NB4 (cell line): Measurements from ENCODE around the gene THPO.

ENCODE experiments used
- DNase-seq: peaks from one replicate; pipeline ENCODE4 v3.0.0; 2010; ENCODE audit warnings: low read depth
- H3K4me3 ChIP-seq: one replicate; pipeline ENCODE4 v1.5.1; 2011; ENCODE audit warnings: mild to moderate bottlenecking, low read depth, low read length, moderate library complexity
- CTCF ChIP-seq: IDR thresholded peaks from one replicate; pipeline ENCODE4 v1.5.1; 2012; ENCODE audit warnings: low read depth, low read length
- MYC ChIP-seq: IDR thresholded peaks from 2 replicates; pipeline ENCODE4 v1.6.1; 2011; ENCODE audit warnings: low read depth, low read length
- POLR2A ChIP-seq: IDR thresholded peaks from 2 replicates; pipeline ENCODE4 v1.6.1; 2011; ENCODE audit warnings: mild to moderate bottlenecking; ENCODE audit not compliant: insufficient read length; ENCODE audit errors: extremely low read depth
- TF ChIP-seq, protein P1 (sequence below): IDR thresholded peaks from 2 replicates; pipeline ENCODE4 v1.6.1; 2011; ENCODE audit warnings: low read depth, low read length

THPO gene

GRCh38 chr3:184337981-184338380 lies 40.0 kb downstream of the THPO start:
- TF ChIP-seq POLR2A (no peak), CTCF (no peak), MYC (no peak)
- TF ChIP-seq, protein P1, sequence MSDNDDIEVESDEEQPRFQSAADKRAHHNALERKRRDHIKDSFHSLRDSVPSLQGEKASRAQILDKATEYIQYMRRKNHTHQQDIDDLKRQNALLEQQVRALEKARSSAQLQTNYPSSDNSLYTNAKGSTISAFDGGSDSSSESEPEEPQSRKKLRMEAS = no peak
- no peak overlapping the region for H3K4me3 ChIP-seq
- DNase-seq = no peak

DNA sequence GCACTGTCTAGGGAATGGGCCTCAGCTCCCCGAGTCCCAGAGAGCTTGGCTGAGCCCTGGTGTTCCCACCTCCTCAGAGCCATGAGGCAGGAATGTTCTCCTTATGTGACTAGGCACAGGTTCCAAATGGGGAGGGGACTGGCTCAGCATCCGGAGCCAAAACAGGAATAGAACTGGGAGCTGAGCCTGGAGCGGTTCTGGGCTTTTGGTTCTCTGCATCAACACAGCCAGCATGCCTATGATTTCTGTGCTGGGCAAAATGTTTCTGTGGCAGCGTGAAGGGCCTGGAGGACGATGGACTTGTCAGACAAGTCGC lies 40.6 kb downstream of the THPO start, which contains the start of gene FAM131A:
Gene FAM131A (plus strand): TSS at position 202 of the 316 bp plus-strand sequence. CDS start 31 bp downstream, at position 233.
- no peak for DNase-seq
- no peak within 1 kb of the TSS for H3K4me3 ChIP-seq
- TF ChIP-seq, protein P1 = no peak
- no peak for TF ChIP-seq MYC
- TF ChIP-seq POLR2A = no peak
- no peak for TF ChIP-seq CTCF

DNA sequence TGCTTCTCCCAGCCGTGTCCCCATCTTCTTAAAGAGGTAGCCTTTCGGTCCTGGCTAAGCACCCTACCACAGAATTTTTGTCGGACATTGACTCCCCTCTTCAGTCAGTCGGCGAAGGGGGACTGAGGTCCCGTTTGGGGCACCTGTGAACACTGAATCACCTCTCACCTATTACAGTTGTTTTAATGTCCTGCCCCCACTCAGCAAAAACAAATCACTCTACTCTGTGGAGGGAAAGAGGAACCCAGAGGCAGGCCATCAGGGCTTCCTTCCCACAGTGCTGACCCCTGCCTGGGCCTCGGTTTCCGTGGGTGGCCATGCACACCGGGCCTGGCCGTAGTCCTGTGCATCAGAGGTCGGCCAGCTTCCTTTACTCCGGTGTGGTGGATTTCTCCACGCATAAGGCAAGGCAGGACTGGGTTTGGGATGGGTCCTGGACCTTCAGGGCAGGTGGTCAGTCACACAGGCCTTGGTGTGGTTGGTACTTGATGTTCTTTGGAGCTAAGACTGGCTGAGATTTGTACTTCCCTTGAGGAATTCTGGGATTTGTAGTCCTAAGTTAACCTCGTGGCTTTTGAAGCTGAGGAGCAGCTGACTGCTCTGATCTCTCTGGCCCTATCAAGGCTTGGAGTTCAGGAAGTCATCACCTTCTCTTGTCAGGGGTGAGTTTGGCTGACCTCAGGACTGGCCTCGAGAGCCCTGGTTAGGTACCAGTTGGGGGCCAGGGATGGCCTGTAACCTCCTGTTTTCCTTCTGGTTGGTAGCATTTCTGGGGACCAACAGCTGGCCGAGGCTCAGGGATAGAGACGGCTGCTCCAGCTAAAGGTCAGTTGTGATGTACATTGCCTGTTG lies 41.2 kb downstream of the THPO start:
- TF ChIP-seq MYC (no peak), POLR2A (no peak), CTCF (no peak)
- TF ChIP-seq, protein P1 = no peak
- no peak overlapping the region for H3K4me3 ChIP-seq
- no peak for DNase-seq

DNA sequence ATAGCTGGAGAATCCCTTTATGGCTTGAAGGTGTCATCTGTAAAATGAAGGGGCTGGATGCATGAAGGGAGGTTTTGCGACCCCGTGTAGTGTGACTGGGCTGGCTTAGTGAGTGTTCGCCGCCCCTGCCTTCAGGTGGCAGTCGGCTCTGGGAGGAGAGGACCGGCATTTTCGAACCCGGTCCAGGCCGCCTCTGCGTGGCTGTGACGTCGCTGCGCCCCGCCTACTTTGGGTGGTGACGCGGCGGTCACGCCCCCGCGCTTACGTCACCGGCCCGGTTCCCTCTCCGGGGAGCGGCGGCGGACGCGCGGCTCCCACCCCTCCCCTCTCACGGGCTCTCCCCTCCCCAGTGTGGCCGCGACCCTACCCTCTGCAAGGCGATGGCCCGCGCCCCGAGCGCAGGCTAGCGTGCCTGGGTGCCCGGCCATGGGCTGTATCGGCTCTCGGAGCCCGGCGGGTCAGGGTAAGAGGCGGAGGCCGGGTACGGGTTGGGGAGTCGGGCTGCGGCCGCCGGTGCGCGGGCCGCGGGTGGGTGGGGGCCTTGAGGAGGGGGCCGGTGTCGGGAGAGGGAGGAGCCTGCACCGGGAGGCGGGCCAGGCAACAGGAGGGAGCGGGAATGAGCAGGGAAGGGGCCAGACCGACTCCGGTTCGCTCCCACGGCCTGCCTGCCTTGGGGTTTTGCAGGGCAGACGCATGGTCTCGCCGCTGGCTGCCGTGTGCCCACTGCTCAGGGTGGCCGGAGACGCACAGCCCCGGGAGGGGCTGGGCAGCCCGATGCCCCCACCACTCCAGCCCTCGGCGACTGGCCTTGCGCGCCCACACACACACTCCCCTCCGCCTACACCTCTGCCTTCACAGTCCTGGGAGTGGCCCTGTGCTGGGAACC lies 42.1 kb downstream of the THPO start:
- no peak overlapping the region for H3K4me3 ChIP-seq
- TF ChIP-seq CTCF (no peak), POLR2A (peak; percentile 33)
- peak; percentile 34 for DNase-seq

- TF ChIP-seq MYC (no peak), POLR2A (no peak), CTCF (no peak)
- TF ChIP-seq, protein P1 = no peak
- no peak for DNase-seq
- H3K4me3 ChIP-seq = no peak overlapping the region
These were observed 42.7 kb downstream of the THPO start for GRCh38 chr3:184335291-184335660.
